GM12874 (cell line): ENCODE data around the gene TPO.

ENCODE experiments used
- CTCF ChIP-seq: IDR thresholded peaks from 2 replicates; pipeline ENCODE4 v1.5.1; 2011; ENCODE audit warnings: low read depth, mild to moderate bottlenecking, control low read depth, low read length, moderate library complexity; ENCODE audit not compliant: insufficient read depth

Gene TPO

GRCh38 chr2:1462994-1463393, 49.7 kb downstream of the TPO start:
- no peak for TF ChIP-seq CTCF

DNA sequence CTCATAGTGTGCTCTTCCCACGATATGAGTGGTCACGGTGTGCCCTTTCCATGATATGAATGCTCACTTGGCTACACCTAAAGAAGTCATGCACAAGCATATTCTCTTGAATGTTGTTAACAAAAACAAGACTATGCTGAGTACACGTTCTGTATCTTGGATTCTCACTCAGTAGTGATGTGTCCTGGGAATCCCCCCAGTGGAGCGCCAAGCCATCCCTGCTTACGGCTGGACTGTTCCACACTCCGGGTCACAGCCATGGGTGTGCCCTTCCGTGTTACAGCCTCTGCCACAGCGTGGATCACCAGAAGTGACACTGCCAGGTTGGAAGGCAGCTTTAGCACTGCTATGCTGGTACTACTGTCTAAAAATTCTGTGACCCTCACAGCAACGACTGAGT, 59.1 kb downstream of the TPO start:
- TF ChIP-seq CTCF = no peak

DNA sequence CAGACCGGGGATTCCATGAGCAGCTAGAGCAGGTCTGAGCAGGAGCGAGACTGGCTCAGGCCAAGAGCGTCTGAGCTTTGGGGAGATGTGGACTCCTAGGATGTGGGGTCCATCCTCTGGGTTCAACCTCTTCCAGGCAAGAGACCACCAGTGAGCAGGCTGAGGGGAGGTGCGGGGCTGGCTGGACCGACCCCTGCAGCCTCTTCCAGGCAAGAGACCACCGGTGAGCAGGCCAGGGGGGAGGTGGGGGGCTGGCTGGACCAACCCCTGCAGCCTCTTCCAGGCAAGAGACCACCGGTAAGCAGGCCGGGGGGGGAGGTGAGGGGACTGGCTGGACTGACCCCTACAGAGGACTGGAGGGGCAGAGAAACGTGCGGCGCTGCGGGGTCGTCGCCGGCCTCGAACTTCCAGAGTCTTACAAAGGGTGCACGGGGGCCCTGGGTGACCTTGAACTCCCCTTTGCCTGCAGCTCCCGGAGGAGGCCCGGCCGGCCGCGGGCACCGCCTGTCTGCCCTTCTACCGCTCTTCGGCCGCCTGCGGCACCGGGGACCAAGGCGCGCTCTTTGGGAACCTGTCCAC, 63.4 kb downstream of the TPO start:
- no peak for TF ChIP-seq CTCF

- no peak for TF ChIP-seq CTCF
These were observed 64.2 kb downstream of the TPO start for GRCh38 chr2:1477196-1478040.

DNA sequence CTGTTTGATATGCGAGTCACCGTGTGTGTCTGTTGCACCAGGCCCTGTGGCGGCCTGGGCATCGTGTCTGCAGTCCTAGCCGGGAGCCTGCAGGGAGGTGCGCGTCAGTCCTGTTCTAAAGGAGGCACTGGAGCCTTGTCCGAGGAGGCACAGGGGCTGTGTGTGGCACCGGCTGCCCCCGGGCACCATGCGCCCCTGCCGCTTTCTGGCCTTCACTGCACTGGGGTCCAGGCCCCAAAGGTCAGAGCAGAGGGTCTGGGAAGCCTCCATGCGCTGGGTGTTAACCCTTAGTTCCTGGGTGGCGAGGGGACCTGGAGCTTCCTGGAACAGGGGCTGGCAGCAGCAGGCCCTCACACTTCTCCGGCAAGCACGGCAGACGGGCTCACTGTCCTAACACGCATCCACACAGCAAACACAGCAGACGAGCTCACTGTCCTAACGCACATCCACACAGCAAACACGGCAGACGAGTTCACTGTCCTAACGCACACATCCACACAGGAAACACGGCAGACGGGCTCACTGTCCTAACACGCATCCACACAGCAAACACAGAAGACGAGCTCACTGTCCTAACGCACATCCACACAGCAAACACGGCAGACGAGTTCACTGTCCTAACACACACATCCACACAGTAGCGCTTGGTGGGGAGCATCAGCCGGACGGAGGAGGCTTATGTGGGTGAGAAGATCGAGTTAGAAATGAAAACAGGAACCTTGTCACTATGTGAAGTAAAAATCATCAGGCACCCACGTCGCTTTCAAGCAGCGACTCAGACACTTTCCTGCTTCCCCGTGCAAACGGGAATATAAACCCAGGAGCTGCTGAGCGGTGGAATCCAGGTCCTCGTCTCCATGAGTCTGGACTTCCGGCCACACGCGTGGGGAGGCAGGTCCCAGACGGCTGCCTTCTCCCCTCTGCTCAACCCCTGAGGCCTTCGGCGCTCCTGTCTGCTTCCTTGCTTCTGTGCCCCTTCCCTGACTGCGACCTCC, 65.3 kb downstream of the TPO start:
- no peak for TF ChIP-seq CTCF

- TF ChIP-seq CTCF = no peak
These were observed 66.1 kb downstream of the TPO start for GRCh38 chr2:1479346-1479745.

GRCh38 chr2:1480671-1481076, 67.4 kb downstream of the TPO start:
- no peak for TF ChIP-seq CTCF
